Skeletal muscle tissue (tissue), 4 donors: ENCODE measurements around the gene GRIK5. TPM values are rescaled to one million over a fixed set of nuclear protein-coding genes. Genes with fewer than 3 reads are reported as not detected.

Experiments
- H3K27ac ChIP-seq: one replicate; pipeline ENCODE4 v1.7.0; 2013; ENCODE audit warnings: mild to moderate bottlenecking, low read depth, low read length, inconsistent platforms
- H3K27me3 ChIP-seq, 3 donors: one replicate each; pipeline ENCODE4 v1.7.0; 2013; ENCODE audit warnings: low read length in 3 of 3; ENCODE audit not compliant: control insufficient read depth in 3 of 3, insufficient read depth in 3 of 3
- H3K36me3 ChIP-seq, 3 donors: one replicate each; pipeline ENCODE4 v1.7.0; 2013; ENCODE audit warnings: low read length in 3 of 3; ENCODE audit not compliant: control insufficient read depth in 3 of 3, insufficient read depth in 3 of 3
- H3K4me1 ChIP-seq, 3 donors: one replicate each; pipeline ENCODE4 v1.7.0; 2013; ENCODE audit warnings: low read length in 3 of 3, mild to moderate bottlenecking in 3 of 3; ENCODE audit not compliant: control insufficient read depth in 3 of 3, insufficient read depth in 3 of 3
- H3K4me3 ChIP-seq, 3 donors: one replicate each; pipeline ENCODE4 v1.7.0; 2013; ENCODE audit warnings: low read length in 3 of 3
- H3K9ac ChIP-seq, 3 donors: one replicate each; pipeline ENCODE4 v1.7.0; 2013; ENCODE audit warnings: low read length in 3 of 3, mild to moderate bottlenecking in 3 of 3, moderate library complexity in 2 of 3, low read depth in 1 of 3
- H3K9me3 ChIP-seq, 3 donors: one replicate each; pipeline ENCODE4 v1.7.0; 2013; ENCODE audit warnings: low read length in 3 of 3; ENCODE audit not compliant: control insufficient read depth in 3 of 3
- total RNA-seq: library from RNA; depleted of rRNA; stranded (reverse); fragments of >200 nt; gene quantifications from one replicate; pipeline ENCODE4 v1.2.3, GENCODE V29; 2014
- donor health status: Osteomylitis.

The GRIK5 gene
- total RNA-seq, 1 donor from 2014 or later: 1.0 TPM

GRCh38 chr19:42003506-42004294 is 66.3 kb downstream of the GRIK5 start:
- Histone ChIP-seq H3K36me3 (no peaks in the 10 kb centered on the region), H3K9ac (no peak overlapping the region), H3K9me3 (peaks cover 0 to 2% (median 0%) of the 10 kb centered on the region in 3 donors), H3K27ac (no peak overlapping the region), H3K27me3 (peaks cover 28 to 38% (median 30%) of the 10 kb centered on the region in 3 donors), H3K4me1 (peaks cover 3 to 14% (median 6%) of the 10 kb centered on the region in 3 donors), H3K4me3 (no peak overlapping the region)

DNA sequence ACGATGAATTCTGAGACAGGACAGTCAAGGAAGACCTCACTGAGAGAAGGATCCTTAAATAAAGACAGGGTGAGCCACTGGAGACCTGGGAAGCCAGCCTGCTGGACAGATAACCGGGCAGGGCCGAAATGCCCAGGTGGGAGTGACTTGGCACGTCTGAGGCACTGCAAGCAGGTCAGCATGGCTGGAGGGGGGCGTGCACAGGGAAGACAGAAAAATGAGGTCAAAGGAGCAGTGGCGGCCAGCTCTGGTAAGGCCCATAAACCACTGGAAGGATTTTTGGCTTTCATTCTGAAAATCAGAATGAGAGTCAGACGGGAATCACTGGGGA is 70.2 kb downstream of the GRIK5 start:
- Histone ChIP-seq H3K27ac (no peak overlapping the region), H3K27me3 (peaks cover 53 to 71% (median 60%) of the 10 kb centered on the region in 3 donors), H3K9me3 (no peaks in the 10 kb centered on the region), H3K9ac (no peak overlapping the region), H3K4me3 (no peak overlapping the region), H3K36me3 (no peaks in the 10 kb centered on the region), H3K4me1 (no peaks in the 10 kb centered on the region)

DNA sequence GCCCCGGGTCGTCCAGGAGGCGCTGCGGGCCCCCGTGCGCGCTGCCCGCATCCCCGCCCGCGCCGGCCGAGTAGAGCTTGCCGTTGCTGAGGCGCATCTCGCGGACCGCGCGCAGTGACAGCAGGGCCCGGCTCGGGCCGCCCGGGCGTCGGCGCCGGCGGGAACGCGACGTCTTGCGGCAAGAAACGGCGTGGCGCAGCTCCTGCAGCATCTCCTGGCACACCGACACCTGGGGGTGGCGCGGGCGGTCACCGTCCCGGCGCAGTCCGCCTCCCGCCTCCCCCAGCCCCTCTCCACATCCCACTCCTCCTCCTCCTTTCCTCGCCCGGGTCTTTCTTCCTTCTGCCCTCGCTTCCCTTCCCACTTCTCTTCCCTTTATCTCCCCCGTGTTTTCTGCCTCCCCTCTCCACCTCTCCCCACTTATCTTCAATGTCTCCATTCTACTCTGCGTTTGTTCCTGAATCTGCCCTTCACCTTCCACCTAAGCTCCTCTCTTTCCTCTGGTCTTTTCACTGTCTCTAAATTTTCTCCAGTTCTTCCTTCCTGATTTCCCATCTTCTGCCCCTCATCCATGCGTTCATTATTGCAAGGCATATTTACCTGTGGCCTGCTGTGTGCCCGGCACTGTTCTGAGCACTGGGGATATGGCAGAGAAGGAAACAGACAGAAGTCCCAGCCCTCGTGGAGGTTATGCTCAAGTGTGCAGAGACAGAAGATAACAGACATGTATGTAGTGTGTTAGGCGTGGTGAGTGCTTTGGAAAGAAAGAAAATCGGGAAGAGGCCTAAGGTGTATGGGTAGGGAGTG is 70.7 kb downstream of the GRIK5 start:
- Histone ChIP-seq H3K9ac (no peak overlapping the region), H3K27me3 (peaks cover 56 to 73% (median 65%) of the 10 kb centered on the region in 3 donors), H3K4me3 (no peak overlapping the region), H3K9me3 (no peaks in the 10 kb centered on the region), H3K4me1 (no peaks in the 10 kb centered on the region), H3K36me3 (no peaks in the 10 kb centered on the region), H3K27ac (no peak overlapping the region)

DNA sequence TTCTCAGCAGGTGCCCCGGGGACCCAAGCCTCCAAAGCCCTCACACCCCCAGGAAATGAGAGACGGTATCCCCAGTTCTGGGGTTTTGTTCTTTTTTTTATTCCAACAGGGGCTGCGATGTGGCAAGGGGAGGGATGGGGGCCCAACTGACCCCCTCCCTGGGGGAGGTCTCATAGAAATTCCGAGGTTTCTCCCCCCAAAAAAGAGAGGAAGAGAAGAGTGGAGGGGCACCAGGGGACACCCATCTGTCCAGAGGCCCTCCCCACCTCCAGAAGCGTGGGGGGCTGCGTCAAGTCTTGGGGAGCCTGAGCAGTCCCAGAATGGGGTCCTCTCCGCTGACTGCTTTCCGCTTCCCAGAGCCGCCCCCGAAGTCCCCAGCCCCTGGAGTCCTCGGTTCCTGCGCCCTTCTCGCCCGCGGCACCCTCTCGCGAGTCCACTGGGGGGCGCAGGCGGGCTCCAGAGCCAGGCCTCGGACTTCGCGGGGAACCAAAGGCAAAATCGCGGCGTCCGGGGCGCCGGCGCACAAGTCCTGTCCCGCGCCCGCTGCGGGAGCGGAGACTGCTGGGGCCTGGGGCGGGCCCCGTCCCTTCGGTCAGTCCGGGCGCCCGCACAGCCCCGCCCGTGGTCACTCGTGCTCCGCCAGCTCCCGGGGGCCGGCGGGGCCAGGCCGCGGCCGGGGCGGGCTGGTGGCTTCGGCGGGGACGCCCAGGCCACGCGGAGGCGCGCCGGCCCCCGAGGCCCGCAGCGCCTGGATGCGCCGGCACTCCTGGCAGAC is 71.6 kb downstream of the GRIK5 start:
- peaks cover 61 to 77% (median 66%) of the 10 kb centered on the region in 3 donors for H3K27me3 ChIP-seq
- H3K36me3 ChIP-seq: no peaks in the 10 kb centered on the region
- H3K4me1 ChIP-seq: peaks cover 0 to 5% (median 0%) of the 10 kb centered on the region in 3 donors
- no peak overlapping the region for H3K9ac ChIP-seq
- H3K27ac ChIP-seq: no peak overlapping the region
- H3K9me3 ChIP-seq: no peaks in the 10 kb centered on the region
- no peak overlapping the region for H3K4me3 ChIP-seq

GRCh38 chr19:41997851-41998229 is 72.2 kb downstream of the GRIK5 start:
- H3K36me3 ChIP-seq: no peaks in the 10 kb centered on the region
- no peak overlapping the region for H3K4me3 ChIP-seq
- no peak overlapping the region for H3K9ac ChIP-seq
- H3K4me1 ChIP-seq: peaks cover 0 to 8% (median 3%) of the 10 kb centered on the region in 3 donors
- no peak overlapping the region for H3K27ac ChIP-seq
- H3K27me3 ChIP-seq: peaks cover 65 to 81% (median 70%) of the 10 kb centered on the region in 3 donors
- H3K9me3 ChIP-seq: no peaks in the 10 kb centered on the region

GRCh38 chr19:41997121-41997850 is 72.7 kb downstream of the GRIK5 start:
- peaks cover 0 to 8% (median 3%) of the 10 kb centered on the region in 3 donors for H3K4me1 ChIP-seq
- H3K9me3 ChIP-seq: no peaks in the 10 kb centered on the region
- H3K27ac ChIP-seq: no peak overlapping the region
- no peak overlapping the region for H3K9ac ChIP-seq
- H3K36me3 ChIP-seq: no peaks in the 10 kb centered on the region
- H3K4me3 ChIP-seq: no peak overlapping the region
- H3K27me3 ChIP-seq: peaks cover 66 to 83% (median 72%) of the 10 kb centered on the region in 3 donors

DNA sequence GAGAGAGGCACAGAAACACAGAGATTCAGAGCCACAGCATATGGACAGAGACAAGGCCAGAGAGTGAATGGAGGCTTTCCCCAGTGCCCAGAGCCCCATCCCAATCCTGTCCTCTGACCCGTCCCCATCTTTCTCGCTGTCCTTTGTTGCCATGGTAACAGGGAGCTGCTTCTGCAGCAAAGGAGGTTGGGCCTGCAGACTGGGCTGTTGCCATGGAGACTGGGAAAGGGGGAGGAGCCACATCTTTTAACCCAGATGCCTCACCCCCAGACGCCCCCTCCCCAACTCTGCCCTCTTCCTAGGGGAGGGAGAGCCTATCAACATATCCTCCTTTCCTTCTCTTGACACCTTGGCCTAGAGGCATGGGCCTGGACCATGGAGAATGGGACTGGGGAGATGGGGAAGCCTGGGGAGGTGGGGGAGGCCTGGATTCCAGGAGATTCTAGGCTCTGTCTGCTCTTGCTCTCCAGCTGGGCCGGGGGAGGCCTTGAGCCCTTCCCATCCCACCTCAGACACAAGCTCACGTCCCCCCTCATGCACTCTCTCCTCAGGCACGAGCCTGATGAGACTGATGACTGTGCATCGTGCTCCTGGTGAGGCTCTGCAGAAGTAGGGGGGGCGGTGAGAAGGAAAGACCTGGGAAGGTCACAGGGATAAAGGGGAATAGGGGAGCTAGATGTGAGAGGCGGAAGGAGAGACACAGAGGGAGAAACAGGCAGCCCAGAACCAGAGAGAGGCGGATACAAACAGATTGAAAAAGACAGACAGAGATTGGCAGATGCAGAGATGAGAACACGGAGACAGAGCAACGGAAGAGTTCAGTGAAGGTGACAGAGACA is 73.8 kb downstream of the GRIK5 start:
- H3K9me3 ChIP-seq: no peaks in the 10 kb centered on the region
- no peak overlapping the region for H3K4me3 ChIP-seq
- H3K4me1 ChIP-seq: peaks cover 0 to 8% (median 3%) of the 10 kb centered on the region in 3 donors
- no peak overlapping the region for H3K9ac ChIP-seq
- peaks cover 66 to 80% (median 77%) of the 10 kb centered on the region in 3 donors for H3K27me3 ChIP-seq
- no peak overlapping the region for H3K27ac ChIP-seq
- H3K36me3 ChIP-seq: no peaks in the 10 kb centered on the region

DNA sequence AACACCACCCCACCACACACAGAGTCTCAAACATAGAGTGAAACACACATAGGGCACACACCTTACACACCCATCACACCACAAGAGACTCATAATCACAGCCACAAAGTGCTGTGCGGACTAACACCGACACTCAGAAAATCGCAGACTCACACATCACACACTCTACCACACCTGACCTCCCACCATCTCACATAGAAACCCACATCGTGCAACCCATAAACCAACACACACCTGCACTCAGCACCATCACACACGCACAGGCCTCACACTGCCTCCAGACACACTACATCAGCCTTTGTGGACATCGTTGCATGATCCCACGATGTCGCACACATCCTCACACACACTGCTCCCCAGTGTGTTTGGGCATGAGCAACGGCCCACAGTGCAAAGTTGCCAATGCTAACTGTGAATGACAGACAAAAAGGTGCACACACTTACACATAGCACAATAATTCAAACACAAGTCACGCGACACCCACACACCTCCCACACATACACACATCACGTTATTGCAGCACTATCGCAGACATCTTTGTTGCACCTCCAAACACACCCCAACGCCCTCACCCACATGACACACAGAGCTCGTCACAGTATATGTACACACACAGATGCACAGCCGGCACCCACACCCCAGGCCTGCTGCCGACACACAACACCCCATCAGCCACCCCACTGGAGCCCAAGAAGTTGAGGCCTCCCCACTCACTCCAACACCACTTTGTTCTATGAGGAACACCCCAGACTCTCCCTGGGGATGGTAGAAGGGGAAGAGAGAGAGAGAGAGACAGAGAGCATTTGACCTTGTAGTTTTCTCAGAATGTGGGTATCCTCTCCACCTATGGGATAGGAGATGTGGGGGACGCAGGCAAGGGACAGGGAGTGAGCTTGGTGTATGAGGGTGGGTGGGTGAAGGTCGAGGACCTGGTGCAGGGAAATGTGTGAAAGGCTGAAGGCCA is 74.7 kb downstream of the GRIK5 start:
- Histone ChIP-seq H3K4me1 (peaks cover 0 to 8% (median 3%) of the 10 kb centered on the region in 3 donors), H3K27ac (no peak overlapping the region), H3K4me3 (no peak overlapping the region), H3K36me3 (no peaks in the 10 kb centered on the region), H3K9ac (no peak overlapping the region), H3K27me3 (peaks cover 63 to 76% (median 72%) of the 10 kb centered on the region in 3 donors), H3K9me3 (no peaks in the 10 kb centered on the region)
